K562 (cell line): ENCODE data around the gene SMIM45.

Experiments used
- ATF6 ChIP-seq: sonication (generic); formaldehyde crosslinking; IDR thresholded peaks from 2 replicates; pipeline ENCODE4 v1.4.0; 2020; ENCODE audit warnings: mild to moderate bottlenecking, missing genetic modification reagents
- BCOR ChIP-seq: fragments of 450-650 bp; IDR thresholded peaks from 2 replicates; pipeline ENCODE4 v1.6.1; 2016
- CEBPG ChIP-seq, 3 experiments: fragments of 200-800 bp in 1 of 3; sonication (Bioruptor generic) in 1 of 3; sonication (generic) in 1 of 3; formaldehyde crosslinking in 1 of 3; IDR thresholded peaks in 2 of 3; conservative IDR thresholded peaks in 1 of 3; 2 replicates each; pipeline versions ENCODE4 v1.6.1 to v1.8.0; 2016 to 2022; ENCODE audit warnings: missing compliant biosample characterization in 2 of 3, missing genetic modification characterization in 2 of 3, mild to moderate bottlenecking in 1 of 3, missing genetic modification reagents in 1 of 3
- CHAMP1 ChIP-seq: fragments of 450-650 bp; IDR thresholded peaks from 2 replicates; pipeline ENCODE4 v1.6.1; 2016; ENCODE audit warnings: mild to moderate bottlenecking
- E2F3 ChIP-seq: fragments of 250-450 bp; sonication (Bioruptor Pico); IDR thresholded peaks from 2 replicates; pipeline ENCODE4 v1.4.0; 2020; ENCODE audit warnings: mild to moderate bottlenecking
- GATAD2A ChIP-seq: fragments of 450-650 bp; IDR thresholded peaks from 2 replicates; pipeline ENCODE4 v1.6.1; 2017
- KDM5B ChIP-seq: fragments of 200-600 bp; sonication (generic); IDR thresholded peaks from 2 replicates; pipeline ENCODE4 v1.6.1; 2012; ENCODE audit warnings: low read depth, mild to moderate bottlenecking, moderate library complexity, low read length, control low read depth, inconsistent platforms; ENCODE audit not compliant: insufficient replicate concordance
- KHSRP ChIP-seq: fragments of 450-650 bp; IDR thresholded peaks from 2 replicates; pipeline ENCODE4 v1.6.1; 2017
- MAX ChIP-seq: sonication (generic); formaldehyde crosslinking; IDR thresholded peaks from 2 replicates; pipeline ENCODE4 v1.9.0; 2022; ENCODE audit warnings: mild to moderate bottlenecking, missing genetic modification reagents
- MCM2 ChIP-seq: fragments of 450-650 bp; IDR thresholded peaks from 2 replicates; pipeline ENCODE4 v1.6.1; 2017; ENCODE audit warnings: low read depth, mild to moderate bottlenecking
- MLLT1 ChIP-seq, 2 experiments: fragments of 450-650 bp; IDR thresholded peaks; 2 replicates each; pipeline ENCODE4 v1.6.1; 2016
- MNT ChIP-seq, 2 experiments: fragments of 450-650 bp; conservative IDR thresholded peaks; 2 replicates each; pipeline ENCODE4 v1.6.1; 2017; ENCODE audit warnings: mild to moderate bottlenecking in 2 of 2, moderate library complexity in 2 of 2
- PCBP1 ChIP-seq: fragments of 200-400 bp; formaldehyde crosslinking; IDR thresholded peaks from 2 replicates; pipeline ENCODE4 v1.6.1; 2018; ENCODE audit warnings: mild to moderate bottlenecking, low read depth, low read length; ENCODE audit not compliant: poor library complexity, severe bottlenecking
- PRMT5 ChIP-seq: sonication (generic); formaldehyde crosslinking; IDR thresholded peaks from 2 replicates; pipeline ENCODE4 v1.5.0; 2020; ENCODE audit warnings: missing genetic modification reagents
- TRIM24 ChIP-seq, 2 experiments: fragments of 450-650 bp; IDR thresholded peaks; 2 replicates each; pipeline ENCODE4 v1.6.1; 2016
- ZNF280A ChIP-seq: fragments of 450-650 bp; IDR thresholded peaks from 2 replicates; pipeline ENCODE4 v1.6.1; 2018; ENCODE audit warnings: mild to moderate bottlenecking, low read depth; ENCODE audit not compliant: partially characterized antibody
- ZNF436 ChIP-seq: fragments of 250-450, 450-650 bp; sonication (Bioruptor Pico); formaldehyde crosslinking; IDR thresholded peaks from 2 replicates; pipeline ENCODE4 v1.7.0; 2020; ENCODE audit warnings: mild to moderate bottlenecking
- ZNF589 ChIP-seq: fragments of 200-800 bp; sonication (Bioruptor generic); IDR thresholded peaks from 2 replicates; pipeline ENCODE4 v1.6.1; 2016; ENCODE audit warnings: low read depth, missing genetic modification characterization, missing compliant biosample characterization

SMIM45 gene

GRCh38 chr22:41946629-41947423 lies 5.1 kb upstream of the SMIM45 start, which contains the start of gene CENPM (continued):
- no peak for TF ChIP-seq CEBPG (CRISPR knock-in tag; IDR thresholded peaks at IDR 0.05)
- no peak for TF ChIP-seq CEBPG (tag; conservative IDR thresholded peaks at IDR 0.05 in 1 of 2, IDR thresholded peaks at IDR 0.05 in 1 of 2)
- no peak for TF ChIP-seq CHAMP1
- no peak for TF ChIP-seq GATAD2A
- TF ChIP-seq MCM2: no peak
- peak in 1 of 2 experiments; percentile 42; a peak in 1 of 4 replicates for TF ChIP-seq MLLT1 (IDR thresholded peaks at IDR 0.05)
- peak; percentile 39 for TF ChIP-seq PCBP1
- TF ChIP-seq ZNF589 (CRISPR knock-in tag): no peak
- TF ChIP-seq ATF6 (CRISPR knock-in tag): peak; percentile 20; the same call in 1 of the 2 replicates
- TF ChIP-seq MAX: peak; percentile 91
- no peak for TF ChIP-seq ZNF280A
- TF ChIP-seq MNT (conservative IDR thresholded peaks at IDR 0.05): peak; percentile 93 to 96
- TF ChIP-seq E2F3 (CRISPR knock-in tag): peak; percentile 55; the same call in 1 of the 2 replicates
- TF ChIP-seq TRIM24 (IDR thresholded peaks at IDR 0.05): 0 out of 4 replicates have a peak, but pooled peaks of 1 of the 2 experiments have one; percentile 22
- peak; percentile 37 for TF ChIP-seq KDM5B
- 0 out of 2 replicates have a peak, but pooled peaks have one; percentile 51 for TF ChIP-seq BCOR
- no peak for TF ChIP-seq PRMT5 (CRISPR knock-in tag)
- TF ChIP-seq KHSRP: no peak
- TF ChIP-seq ZNF436: no peak
